Upper lobe of right lung (tissue), 1 donor: ENCODE measurements around the gene ZNF438. TPM values are rescaled to one million over a fixed set of nuclear protein-coding genes. Genes with fewer than 3 reads are reported as not detected.

Experiments
- ATAC-seq: fragments of 200-7000 bp; cut with Tn5 transposase; one replicate; pipeline ENCODE4 v1.9.1; 2020; ENCODE audit warnings: mild to moderate bottlenecking, moderate library complexity
- DNase-seq: peaks from one replicate; pipeline ENCODE4 v3.0.0-alpha.2; 2020
- H3K27ac ChIP-seq: fragments of 200-600 bp; one replicate; pipeline ENCODE4 v1.8.0; 2022
- H3K27me3 ChIP-seq: fragments of 200-600 bp; one replicate; pipeline ENCODE4 v1.8.0; 2022; ENCODE audit warnings: mild to moderate bottlenecking
- H3K36me3 ChIP-seq: fragments of 200-600 bp; one replicate; pipeline ENCODE4 v1.8.0; 2022
- H3K4me1 ChIP-seq: fragments of 200-600 bp; one replicate; pipeline ENCODE4 v1.8.0; 2022
- H3K4me3 ChIP-seq: fragments of 200-600 bp; one replicate; pipeline ENCODE4 v1.8.0; 2022; ENCODE audit warnings: mild to moderate bottlenecking
- H3K9me3 ChIP-seq: fragments of 200-600 bp; one replicate; pipeline ENCODE4 v1.8.0; 2022
- CTCF ChIP-seq: fragments of 200-600 bp; IDR thresholded peaks from one replicate; pipeline ENCODE4 v1.8.0; 2022; ENCODE audit warnings: antibody characterized with exemption
- intact Hi-C: fragments of 100-400 bp; cut with DNase I; formaldehyde crosslinking; loops from one replicate; pipeline ENCODE4 v1.11.0; 2022
- total RNA-seq: library from RNA; stranded (reverse); fragmentation: NEBNext Ultra II Directional; extraction: Animal tissue kit (Norgen Biotek cat#: 25700); gene quantifications from one replicate; pipeline ENCODE4 v1.2.1, GENCODE V29; 2021
- donor health status: DM: no; HTN: yes; CAD: no; lungs with severe emphysema.

The ZNF438 gene
- total RNA-seq, 1 donor from 2014 or later = 14.4 TPM

- intact Hi-C loops = no loop called here
- no peaks in the 10 kb centered on the region for H3K4me1 ChIP-seq
- DNase-seq = no peak
These were observed 184.5 kb downstream of the ZNF438 start for GRCh38 chr10:30847199-30847598.

GRCh38 chr10:30846710-30847109, 185.0 kb downstream of the ZNF438 start:
- Histone ChIP-seq H3K4me1 (no peaks in the 10 kb centered on the region), H3K27ac (no peak overlapping the region), H3K27me3 (no peaks in the 10 kb centered on the region), H3K9me3 (no peaks in the 10 kb centered on the region), H3K36me3 (peaks cover 18% of the 10 kb centered on the region), H3K4me3 (no peak overlapping the region)
- no peak for DNase-seq
- intact Hi-C loops = no loop called here
- TF ChIP-seq CTCF = no peak
- ATAC-seq = no peak

More at GRCh38 chr10:30847199-30847598, 184.5 kb downstream of the ZNF438 start:
- no peaks in the 10 kb centered on the region for H3K27me3 ChIP-seq
- ATAC-seq = no peak
- no peak for TF ChIP-seq CTCF
- H3K36me3 ChIP-seq = peaks cover 18% of the 10 kb centered on the region
- H3K4me3 ChIP-seq = no peak overlapping the region
- H3K27ac ChIP-seq = no peak overlapping the region
- H3K9me3 ChIP-seq = no peaks in the 10 kb centered on the region

GRCh38 chr10:30842894-30843293, 188.8 kb downstream of the ZNF438 start:
- H3K27me3 ChIP-seq = no peaks in the 10 kb centered on the region
- H3K36me3 ChIP-seq = no peaks in the 10 kb centered on the region
- intact Hi-C loops = no loop called here
- no peak overlapping the region for H3K27ac ChIP-seq
- TF ChIP-seq CTCF = no peak
- no peak for ATAC-seq
- peaks cover 6% of the 10 kb centered on the region for H3K4me1 ChIP-seq
- no peaks in the 10 kb centered on the region for H3K9me3 ChIP-seq
- H3K4me3 ChIP-seq = no peak overlapping the region
- no peak for DNase-seq

GRCh38 chr10:30842185-30842584, 189.5 kb downstream of the ZNF438 start:
- intact Hi-C loops = no loop called here

DNA sequence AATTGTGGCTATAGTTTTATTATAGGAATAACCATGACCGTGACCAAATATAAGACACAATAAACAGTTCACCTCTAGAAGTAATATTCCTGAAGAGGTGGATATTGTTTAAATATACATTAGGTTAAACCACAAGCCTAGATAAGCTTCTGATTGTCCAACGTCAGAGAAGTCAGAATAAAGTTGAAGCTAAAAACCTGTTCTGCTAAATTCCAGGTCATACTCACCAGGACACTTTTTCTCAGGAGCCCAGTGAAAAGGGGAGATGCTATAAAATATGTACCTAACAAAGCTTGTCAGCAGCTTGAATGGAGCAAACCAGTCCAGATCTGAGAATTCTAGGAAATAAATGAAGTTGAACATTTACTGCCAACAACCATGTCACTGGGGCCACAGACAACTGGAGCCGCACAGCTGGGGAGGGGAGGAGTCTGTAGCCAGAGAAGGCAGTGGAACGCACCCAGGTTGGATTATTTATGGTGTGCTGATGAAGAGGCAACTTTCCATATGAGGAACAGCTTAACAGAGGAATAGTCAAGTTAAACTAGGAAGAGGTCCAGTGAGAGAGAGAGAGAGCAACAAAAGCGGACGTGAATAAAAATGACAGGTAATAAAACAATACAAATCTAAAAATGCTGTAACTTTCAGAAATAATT, 191.1 kb downstream of the ZNF438 start:
- H3K36me3 ChIP-seq = no peaks in the 10 kb centered on the region
- intact Hi-C loops = no loop called here
- H3K9me3 ChIP-seq = no peaks in the 10 kb centered on the region
- H3K4me3 ChIP-seq = no peak overlapping the region
- no peak for TF ChIP-seq CTCF
- no peak overlapping the region for H3K27ac ChIP-seq
- ATAC-seq = no peak
- peaks cover 6% of the 10 kb centered on the region for H3K4me1 ChIP-seq
- no peak for DNase-seq
- no peaks in the 10 kb centered on the region for H3K27me3 ChIP-seq

More at GRCh38 chr10:30842185-30842584, 189.5 kb downstream of the ZNF438 start:
- H3K4me1 ChIP-seq = peaks cover 6% of the 10 kb centered on the region
- H3K36me3 ChIP-seq = no peaks in the 10 kb centered on the region
- H3K9me3 ChIP-seq = no peaks in the 10 kb centered on the region
- H3K27me3 ChIP-seq = no peaks in the 10 kb centered on the region
- no peak overlapping the region for H3K4me3 ChIP-seq
- TF ChIP-seq CTCF = no peak
- no peak for ATAC-seq
- DNase-seq = no peak
- no peak overlapping the region for H3K27ac ChIP-seq

- intact Hi-C loops = no loop called here
- ATAC-seq = no peak
- Histone ChIP-seq H3K4me1 (peaks cover 6% of the 10 kb centered on the region), H3K27me3 (no peaks in the 10 kb centered on the region), H3K4me3 (no peak overlapping the region), H3K9me3 (no peaks in the 10 kb centered on the region), H3K27ac (no peak overlapping the region), H3K36me3 (no peaks in the 10 kb centered on the region)
- DNase-seq = no peak
- TF ChIP-seq CTCF = no peak
These were observed 192.0 kb downstream of the ZNF438 start for GRCh38 chr10:30839652-30840051.
